Sigmoid colon (tissue), 7 donors: ENCODE measurements around the gene HEATR3. TPM values are rescaled to one million over a fixed set of nuclear protein-coding genes. Genes with fewer than 3 reads are reported as not detected.

Experiments used
- DNase-seq: peaks from one replicate; pipeline ENCODE4 v3.0.0-alpha.2; 2019
- H3K27ac ChIP-seq, 4 donors: fragments of 200-600 bp; sonication (generic); one replicate each; pipeline ENCODE4 v1.5.1; 2016 to 2019; ENCODE audit warnings: mild to moderate bottlenecking in 1 of 4
- H3K27me3 ChIP-seq, 3 donors: fragments of 200-600 bp; sonication (generic); one replicate each; pipeline ENCODE4 v1.5.1; 2019; ENCODE audit warnings: mild to moderate bottlenecking in 1 of 3
- H3K36me3 ChIP-seq, 4 donors: fragments of 200-600 bp; sonication (generic); one replicate each; pipeline ENCODE4 v1.5.1; 2016 to 2019
- H3K4me1 ChIP-seq, 4 donors: fragments of 200-600 bp; sonication (generic); one replicate each; pipeline ENCODE4 v1.5.1; 2017 to 2019
- H3K4me3 ChIP-seq, 4 donors: fragments of 200-600 bp; sonication (generic); one replicate each; pipeline ENCODE4 v1.5.1; 2017 to 2019; ENCODE audit warnings: mild to moderate bottlenecking in 2 of 4, moderate library complexity in 1 of 4
- H3K9me3 ChIP-seq, 4 donors: fragments of 200-600 bp in 3 of 4; sonication (generic) in 3 of 4; one replicate each; pipeline versions ENCODE4 v1.5.1 to v1.6.1; 2013 to 2019
- EP300 ChIP-seq, 4 donors: sonication (generic); formaldehyde crosslinking; IDR thresholded peaks; one replicate each; pipeline ENCODE4 v1.6.1; 2017; ENCODE audit warnings: antibody characterized with exemption in 4 of 4
- POLR2A ChIP-seq, 2 donors: fragments of 450-650 bp; IDR thresholded peaks; one replicate each; pipeline ENCODE4 v1.6.1; 2016; ENCODE audit warnings: antibody characterized with exemption in 2 of 2, mild to moderate bottlenecking in 2 of 2, moderate library complexity in 2 of 2
- POLR2AphosphoS5 ChIP-seq, 4 donors: sonication (generic); formaldehyde crosslinking; IDR thresholded peaks; one replicate each; pipeline ENCODE4 v1.6.1; 2017; ENCODE audit warnings: antibody characterized with exemption in 4 of 4
- WGBS, 2 donors: extraction: QIAGEN DNeasy Blood & Tissue Kit; methylation state at CpG; one replicate each; pipeline ENCODE4 v1.1.7; 2013; 5-methylcytosine and 5-hydroxymethylcytosine counted together
- intact Hi-C: fragments of 100-400 bp; cut with DNase I; formaldehyde crosslinking; loops from one replicate; pipeline ENCODE4 v1.15.1; 2023
- polyA plus RNA-seq, 3 donors: library from polyadenylated mRNA; stranded (reverse); fragments of 200-250 nt; gene quantifications; one replicate each; pipeline ENCODE4 v1.2.3, GENCODE V29; 2013
- total RNA-seq, 4 donors: library from RNA; depleted of rRNA; stranded (reverse); fragments of >200 nt; gene quantifications; one replicate each; pipeline ENCODE4 v1.1.0, GENCODE V29; 2016
- TF ChIP-seq, protein P1 (sequence below), 4 experiments: fragments of 450-650 bp in 3 of 4; fragments of 200-600 bp in 1 of 4; IDR thresholded peaks; one replicate each; pipeline ENCODE4 v1.5.1; 2016 to 2019; ENCODE audit warnings: antibody characterized with exemption in 4 of 4, mild to moderate bottlenecking in 3 of 4, moderate library complexity in 2 of 4
- donor health status: healthy with polysubstance abuse.
- donor health status: Bipolar disorder and iron deficiency.
- donor health status: healthy.

Gene HEATR3
- total and polyA plus RNA-seq, 7 donors = 5.4 to 20.5 (median 14.0) TPM

DNA sequence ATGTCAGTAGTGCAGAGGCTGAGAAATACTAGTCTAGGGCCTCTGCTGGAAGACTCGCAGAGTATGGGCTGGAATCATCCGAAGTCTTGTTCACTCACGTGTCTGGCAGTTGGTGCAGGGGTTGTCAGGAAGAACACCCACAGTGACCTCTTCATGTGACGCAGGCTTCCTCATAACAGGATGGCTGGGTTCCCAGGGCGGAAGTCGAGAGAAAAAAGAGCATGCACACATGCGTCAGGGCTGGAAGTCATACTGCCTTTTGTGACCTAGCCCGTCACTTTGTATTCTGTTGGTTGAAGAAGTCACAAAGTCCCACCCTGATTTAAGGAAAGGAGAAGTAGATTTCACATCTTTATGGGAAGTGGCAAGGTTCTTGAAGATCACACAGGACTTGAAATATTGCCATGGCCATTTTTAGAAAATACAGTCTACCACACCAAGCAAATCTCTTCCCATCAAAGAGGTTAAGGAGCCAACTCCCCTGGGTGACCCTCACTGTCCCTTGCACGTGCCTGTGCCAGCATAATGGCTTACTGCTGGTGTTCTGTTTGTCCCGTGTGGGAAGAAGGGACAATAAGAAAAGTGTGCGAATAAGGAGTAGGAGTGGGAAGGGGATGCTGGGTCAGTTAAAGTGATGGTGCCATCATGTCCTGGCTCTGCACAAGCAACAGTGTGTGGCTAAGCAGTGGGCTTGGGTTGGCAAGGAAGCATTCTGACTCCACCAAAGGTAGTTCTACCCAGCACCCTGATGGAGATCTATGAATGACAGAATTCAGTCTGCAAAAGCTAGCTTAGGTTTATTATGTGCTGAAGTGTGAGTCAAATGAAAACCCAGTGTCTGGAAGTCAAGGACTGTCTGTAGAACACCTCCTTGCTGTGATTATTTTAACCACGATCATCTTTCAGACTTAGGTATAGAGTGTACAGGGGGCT is 28.1 kb downstream of the HEATR3 start:
- DNase-seq = peak; percentile 87
- Histone ChIP-seq H3K27me3 (no peaks in the 10 kb centered on the region), H3K4me1 (no peaks in the 10 kb centered on the region), H3K9me3 (no peaks in the 10 kb centered on the region), H3K4me3 (no peak overlapping the region), H3K27ac (peak overlapping the region; percentile 18 to 58 (median 44)), H3K36me3 (peaks cover 0 to 43% (median 4%) of the 10 kb centered on the region in 4 donors)
- TF ChIP-seq, protein P1, sequence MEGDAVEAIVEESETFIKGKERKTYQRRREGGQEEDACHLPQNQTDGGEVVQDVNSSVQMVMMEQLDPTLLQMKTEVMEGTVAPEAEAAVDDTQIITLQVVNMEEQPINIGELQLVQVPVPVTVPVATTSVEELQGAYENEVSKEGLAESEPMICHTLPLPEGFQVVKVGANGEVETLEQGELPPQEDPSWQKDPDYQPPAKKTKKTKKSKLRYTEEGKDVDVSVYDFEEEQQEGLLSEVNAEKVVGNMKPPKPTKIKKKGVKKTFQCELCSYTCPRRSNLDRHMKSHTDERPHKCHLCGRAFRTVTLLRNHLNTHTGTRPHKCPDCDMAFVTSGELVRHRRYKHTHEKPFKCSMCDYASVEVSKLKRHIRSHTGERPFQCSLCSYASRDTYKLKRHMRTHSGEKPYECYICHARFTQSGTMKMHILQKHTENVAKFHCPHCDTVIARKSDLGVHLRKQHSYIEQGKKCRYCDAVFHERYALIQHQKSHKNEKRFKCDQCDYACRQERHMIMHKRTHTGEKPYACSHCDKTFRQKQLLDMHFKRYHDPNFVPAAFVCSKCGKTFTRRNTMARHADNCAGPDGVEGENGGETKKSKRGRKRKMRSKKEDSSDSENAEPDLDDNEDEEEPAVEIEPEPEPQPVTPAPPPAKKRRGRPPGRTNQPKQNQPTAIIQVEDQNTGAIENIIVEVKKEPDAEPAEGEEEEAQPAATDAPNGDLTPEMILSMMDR (IDR thresholded peaks at IDR 0.05) = no peak
- TF ChIP-seq EP300 (IDR thresholded peaks at IDR 0.05) (peak in 2 of 4 donors; percentile 53 to 55), POLR2AphosphoS5 (IDR thresholded peaks at IDR 0.05) (peak in 2 of 4 donors; percentile 15 to 42)
- intact Hi-C loops = no loop called here
- 81 to 88% methylated on average over 12 of the region's 12 CpGs for WGBS, 2 donors

DNA sequence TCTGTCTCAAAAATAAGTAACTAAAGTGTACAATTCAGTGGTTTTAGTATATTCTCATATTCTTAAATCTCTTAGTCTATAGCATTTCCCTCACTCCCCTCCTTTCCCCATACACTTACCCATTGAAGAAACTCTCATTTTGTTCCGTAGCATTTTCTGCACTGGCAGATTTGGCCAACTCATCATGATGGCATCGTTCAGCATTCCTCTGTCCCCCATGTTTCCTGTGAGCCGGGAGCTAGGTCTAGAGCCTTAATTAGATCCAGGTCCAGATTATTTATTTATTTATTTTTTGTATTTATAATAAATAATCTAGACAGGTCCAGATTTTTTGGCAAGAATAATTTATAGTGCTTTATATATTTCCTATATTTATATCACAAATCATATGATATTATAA is 31.0 kb downstream of the HEATR3 start:
- Histone ChIP-seq H3K27me3 (no peaks in the 10 kb centered on the region), H3K4me3 (no peak overlapping the region), H3K9me3 (no peaks in the 10 kb centered on the region), H3K36me3 (peaks cover 0 to 58% (median 10%) of the 10 kb centered on the region in 4 donors), H3K27ac (no peak overlapping the region), H3K4me1 (no peaks in the 10 kb centered on the region)
- 94 to 96% methylated on average over 3 of the region's 3 CpGs for WGBS, 2 donors
- TF ChIP-seq POLR2AphosphoS5 (IDR thresholded peaks at IDR 0.05) (no peak), POLR2A (IDR thresholded peaks at IDR 0.05) (no peak), EP300 (IDR thresholded peaks at IDR 0.05) (no peak)
- TF ChIP-seq, protein P1 (IDR thresholded peaks at IDR 0.05) = no peak
- intact Hi-C loops = no loop called here
- DNase-seq = no peak

GRCh38 chr16:50099957-50100648 is 34.3 kb downstream of the HEATR3 start:
- Histone ChIP-seq H3K27ac (no peak overlapping the region), H3K27me3 (no peaks in the 10 kb centered on the region), H3K4me1 (no peaks in the 10 kb centered on the region), H3K4me3 (no peak overlapping the region), H3K36me3 (peaks cover 0 to 76% (median 25%) of the 10 kb centered on the region in 4 donors), H3K9me3 (no peaks in the 10 kb centered on the region)
- DNase-seq = no peak
- WGBS, 2 donors = 91 to 95% methylated on average over 6 of the region's 6 CpGs
- intact Hi-C loops = no loop called here
- TF ChIP-seq EP300 (IDR thresholded peaks at IDR 0.05) = no peak
- no peak for TF ChIP-seq POLR2A (IDR thresholded peaks at IDR 0.05)
- TF ChIP-seq POLR2AphosphoS5 (IDR thresholded peaks at IDR 0.05) = no peak
- TF ChIP-seq, protein P1 (IDR thresholded peaks at IDR 0.05) = no peak

DNA sequence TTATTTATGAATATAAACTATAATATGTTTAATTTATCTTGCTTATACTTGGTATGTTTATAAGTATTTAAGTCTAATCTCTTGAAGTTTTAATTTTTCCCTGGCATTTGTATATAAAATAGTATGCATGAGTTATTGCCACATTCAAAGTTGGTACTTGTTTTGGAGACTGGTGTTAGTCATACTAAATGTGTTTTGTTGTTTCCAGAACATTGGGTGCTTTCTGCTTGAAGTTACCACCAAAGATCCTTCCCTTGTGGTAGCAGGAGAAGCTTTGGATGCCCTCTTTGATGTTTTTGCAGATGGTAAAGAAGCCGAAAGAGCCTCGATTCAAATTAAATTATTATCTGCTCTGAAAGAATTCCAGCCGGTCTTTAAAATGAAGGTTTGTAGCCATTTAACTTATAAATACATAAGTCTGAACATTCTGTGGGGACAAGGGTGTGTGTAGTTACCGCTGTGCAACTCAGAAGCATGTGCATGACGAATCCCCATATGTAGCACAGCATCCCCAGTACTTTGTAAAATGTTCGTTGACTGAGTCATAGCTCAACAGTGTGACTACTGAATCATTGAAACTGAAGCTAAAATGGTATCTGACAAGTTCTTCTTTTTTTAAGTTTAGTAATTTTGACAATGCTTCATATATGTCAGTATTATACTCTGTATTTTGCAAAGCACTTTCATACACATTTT is 36.4 kb downstream of the HEATR3 start:
- H3K4me3 ChIP-seq = no peak overlapping the region
- no peak for TF ChIP-seq POLR2AphosphoS5 (IDR thresholded peaks at IDR 0.05)
- no peak for TF ChIP-seq EP300 (IDR thresholded peaks at IDR 0.05)
- no peak for TF ChIP-seq POLR2A (IDR thresholded peaks at IDR 0.05)
- TF ChIP-seq, protein P1 (IDR thresholded peaks at IDR 0.05) = no peak
- 86 to 92% methylated on average over 6 of the region's 6 CpGs for WGBS, 2 donors
- no peaks in the 10 kb centered on the region for H3K27me3 ChIP-seq
- DNase-seq = no peak
- intact Hi-C loops = no loop called here
- H3K36me3 ChIP-seq = peaks cover 0 to 77% (median 27%) of the 10 kb centered on the region in 4 donors
- H3K4me1 ChIP-seq = no peaks in the 10 kb centered on the region
- H3K9me3 ChIP-seq = no peaks in the 10 kb centered on the region
- no peak overlapping the region for H3K27ac ChIP-seq
